ENCODE data around the gene GSS.

The GSS gene

DNA sequence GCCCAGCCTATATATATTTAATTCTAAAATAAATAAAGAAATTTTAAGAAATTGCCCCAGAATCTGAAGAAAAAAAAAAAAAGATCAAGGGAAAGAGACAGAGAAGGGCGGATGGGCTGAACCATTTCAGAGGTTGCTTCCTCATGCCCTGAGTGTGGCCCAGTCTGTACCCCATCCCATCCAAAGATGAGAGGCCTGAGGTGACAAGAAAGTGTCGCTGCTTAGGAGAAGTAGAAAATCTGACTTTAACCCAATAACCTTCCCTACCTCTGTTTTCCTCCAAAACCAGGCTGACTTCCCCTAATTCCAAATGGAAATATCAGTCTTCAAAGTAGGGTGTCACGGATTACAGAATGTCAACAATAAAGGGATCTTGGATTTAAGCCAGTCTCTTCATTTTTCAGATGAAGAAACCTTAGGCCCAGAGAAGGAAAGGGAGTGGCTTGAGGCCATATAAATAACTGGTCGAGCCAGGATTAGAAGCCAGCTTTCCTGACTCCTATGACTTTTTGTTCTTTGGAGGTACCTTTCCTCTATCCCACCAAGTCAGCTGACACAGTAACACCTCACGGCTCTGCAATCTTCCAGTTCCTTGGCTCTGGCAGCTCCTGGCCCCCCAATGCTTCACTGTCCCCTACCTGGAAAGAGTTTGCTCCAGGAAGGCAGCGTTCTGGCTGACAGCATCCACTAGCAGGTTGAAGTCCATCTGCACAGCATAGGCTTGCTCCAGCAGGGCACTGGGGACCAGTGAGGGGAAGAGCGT lies 10.1 kb downstream of the GSS start:
- DNase-seq = no peak

GRCh38 chr20:34943808-34944567 lies 11.6 kb downstream of the GSS start:
- DNase-seq = no peak

DNA sequence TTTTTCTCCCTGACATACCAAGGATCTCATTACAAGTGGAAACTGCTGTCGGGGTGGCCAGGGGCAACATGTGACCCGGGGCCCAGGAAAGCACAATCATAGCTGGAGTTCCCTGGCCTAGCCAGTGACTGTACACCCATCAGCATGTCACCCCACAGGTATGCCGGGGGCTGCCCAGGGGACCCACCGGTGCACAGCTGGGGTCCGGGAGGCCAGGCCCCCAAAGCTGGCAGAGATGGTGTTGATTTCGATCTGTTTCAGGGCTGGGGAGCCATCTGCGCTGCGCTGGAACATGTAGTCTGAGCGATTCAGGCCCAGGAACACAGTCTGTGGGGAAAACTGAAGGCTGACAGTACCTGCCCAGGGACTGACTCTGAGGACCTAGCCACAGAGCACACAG lies 13.3 kb downstream of the GSS start:
- no peak for DNase-seq

- DNase-seq = no peak
Measured at GRCh38 chr20:34941226-34941625, 14.4 kb downstream of the GSS start.

DNA sequence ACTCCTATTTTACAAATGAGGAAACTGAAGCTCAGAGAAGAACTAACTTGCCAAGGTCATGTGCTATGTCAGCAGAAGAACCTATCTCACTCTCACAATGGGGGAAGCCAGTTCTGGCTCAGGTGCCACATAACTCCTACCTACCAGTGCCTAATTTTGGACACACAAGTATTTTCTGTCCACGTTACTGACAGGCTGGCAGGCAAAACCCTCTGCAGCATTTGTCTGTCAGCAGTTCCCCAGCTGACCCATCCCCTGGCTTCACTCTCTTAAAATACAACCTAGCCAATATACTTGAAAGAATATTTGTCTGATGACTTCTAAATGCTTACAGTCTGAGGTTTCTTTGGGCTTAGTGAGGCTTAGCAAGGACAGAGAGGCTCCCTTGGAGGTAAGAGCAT lies 15.5 kb downstream of the GSS start:
- DNase-seq = no peak

- DNase-seq = no peak
Measured at GRCh38 chr20:34938466-34939163, 17.0 kb downstream of the GSS start.

DNA sequence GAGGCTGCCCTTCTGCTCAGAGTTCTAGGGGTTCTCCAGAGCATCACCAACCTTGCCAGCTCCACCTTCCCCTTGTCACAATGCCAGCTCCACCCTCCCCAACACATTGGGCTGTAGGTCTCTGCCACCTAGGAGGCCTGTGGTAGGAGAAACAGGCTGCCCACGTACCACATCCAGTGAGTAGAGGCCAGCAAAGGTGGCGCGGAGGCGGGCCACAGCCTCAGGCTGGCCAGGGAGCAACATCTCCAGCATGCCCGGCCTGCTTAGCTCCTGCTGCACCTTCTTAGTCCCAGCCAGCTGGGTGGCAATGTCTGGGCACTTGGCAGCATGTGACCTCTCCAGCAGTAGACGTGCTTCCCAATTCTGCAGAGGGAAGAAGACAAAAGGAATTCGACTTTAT lies 23.8 kb downstream of the GSS start:
- DNase-seq = no peak

DNA sequence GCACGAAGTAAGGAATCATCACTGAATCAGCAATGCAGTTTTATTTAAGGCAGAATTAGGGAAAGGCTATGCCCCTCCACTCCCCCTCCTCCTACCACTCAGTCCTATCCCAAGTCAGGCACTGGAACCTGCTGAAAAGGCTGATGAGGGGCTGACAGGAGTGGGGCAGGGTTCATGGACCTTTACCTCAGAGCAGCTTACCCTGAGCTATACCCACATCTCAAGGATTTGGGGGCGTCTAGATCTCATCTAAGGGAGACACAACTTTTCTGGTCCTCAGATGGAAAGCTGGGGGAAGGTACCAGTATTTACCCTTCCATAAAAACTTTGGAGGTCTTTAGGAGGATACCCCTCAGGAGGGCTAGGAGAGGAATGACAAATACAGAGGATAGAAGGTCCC lies 27.2 kb downstream of the GSS start:
- no peak for DNase-seq

GRCh38 chr20:34927736-34928135 lies 27.9 kb downstream of the GSS start:
- no peak for DNase-seq

GRCh38 chr20:34926581-34926980 lies 29.0 kb downstream of the GSS start:
- no peak for DNase-seq

DNA sequence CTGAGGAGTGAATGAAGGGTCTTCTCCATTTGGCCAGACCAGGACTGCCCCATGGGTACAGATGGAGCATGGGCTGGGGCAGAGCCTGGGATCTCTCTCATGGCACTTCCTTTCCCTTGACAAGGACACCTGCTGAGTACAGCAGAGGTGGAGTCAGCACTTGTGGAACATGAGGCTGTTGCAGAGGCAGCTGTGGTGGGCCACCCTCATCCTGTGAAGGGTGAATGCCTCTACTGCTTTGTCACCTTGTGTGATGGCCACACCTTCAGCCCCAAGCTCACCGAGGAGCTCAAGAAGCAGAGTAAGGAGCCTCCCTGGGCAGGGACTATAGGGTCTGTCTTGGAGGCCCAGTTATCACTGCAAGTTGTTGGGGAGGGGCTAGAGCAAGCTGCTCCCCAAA lies 29.6 kb downstream of the GSS start:
- DNase-seq = no peak

- DNase-seq = no peak
Measured at GRCh38 chr20:34925341-34925740, 30.3 kb downstream of the GSS start.

GRCh38 chr20:34923414-34923813 lies 32.2 kb downstream of the GSS start:
- DNase-seq = no peak

DNA sequence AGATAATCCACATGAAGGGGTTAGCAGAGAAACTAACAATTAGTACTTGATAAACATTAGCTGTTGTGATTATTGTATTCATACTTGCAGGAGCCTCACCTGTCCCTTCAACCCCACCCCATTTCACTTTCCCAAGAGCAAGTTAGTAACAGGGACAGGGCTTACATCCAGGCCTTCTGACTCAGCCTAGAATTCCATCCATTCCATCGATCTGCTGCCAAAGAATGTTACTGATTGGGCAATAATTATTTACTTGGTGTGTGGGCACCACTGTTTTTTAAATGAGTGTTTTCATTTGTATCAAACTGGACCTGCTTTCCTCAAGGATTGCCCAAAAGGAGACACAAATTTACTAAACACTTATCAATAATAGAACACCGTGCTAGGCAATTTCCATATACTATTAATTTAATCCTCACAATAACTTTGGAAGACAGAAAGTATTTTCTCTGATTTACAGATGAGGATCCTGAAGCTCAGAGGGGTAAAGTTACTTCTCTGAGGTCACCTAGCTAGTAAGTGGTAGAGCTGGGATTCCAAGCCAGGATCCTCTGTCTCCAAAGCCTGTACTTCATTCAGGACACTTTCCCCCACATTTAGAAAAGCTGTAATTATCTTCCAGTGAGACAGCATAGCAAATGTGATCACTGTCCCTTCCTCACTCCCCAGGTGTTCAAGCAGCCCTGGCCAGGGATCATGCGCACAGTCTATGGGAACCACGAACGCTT lies 32.8 kb downstream of the GSS start:
- peak; percentile 76 to 96 for DNase-seq

- DNase-seq = no peak
Measured at GRCh38 chr20:34921436-34921835, 34.2 kb downstream of the GSS start.

DNA sequence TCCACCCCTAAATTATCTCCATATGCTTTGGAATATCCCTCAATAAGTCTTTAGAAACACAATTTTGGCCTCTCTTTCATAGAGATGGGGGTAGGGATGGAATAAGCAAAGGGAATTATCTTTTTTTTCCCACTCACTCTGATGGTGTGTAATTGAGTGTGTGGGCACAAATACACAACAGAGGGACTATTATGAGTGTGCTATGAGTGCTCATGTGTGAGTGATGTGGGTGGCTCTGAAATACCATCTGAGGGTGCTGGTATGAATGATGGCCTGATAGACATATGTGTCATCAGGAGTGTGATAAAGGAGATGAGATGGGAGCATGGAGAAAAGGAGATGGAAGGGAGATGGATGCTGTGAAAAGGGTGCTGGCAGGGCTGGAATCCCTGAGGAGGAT lies 35.6 kb downstream of the GSS start:
- DNase-seq = no peak

DNA sequence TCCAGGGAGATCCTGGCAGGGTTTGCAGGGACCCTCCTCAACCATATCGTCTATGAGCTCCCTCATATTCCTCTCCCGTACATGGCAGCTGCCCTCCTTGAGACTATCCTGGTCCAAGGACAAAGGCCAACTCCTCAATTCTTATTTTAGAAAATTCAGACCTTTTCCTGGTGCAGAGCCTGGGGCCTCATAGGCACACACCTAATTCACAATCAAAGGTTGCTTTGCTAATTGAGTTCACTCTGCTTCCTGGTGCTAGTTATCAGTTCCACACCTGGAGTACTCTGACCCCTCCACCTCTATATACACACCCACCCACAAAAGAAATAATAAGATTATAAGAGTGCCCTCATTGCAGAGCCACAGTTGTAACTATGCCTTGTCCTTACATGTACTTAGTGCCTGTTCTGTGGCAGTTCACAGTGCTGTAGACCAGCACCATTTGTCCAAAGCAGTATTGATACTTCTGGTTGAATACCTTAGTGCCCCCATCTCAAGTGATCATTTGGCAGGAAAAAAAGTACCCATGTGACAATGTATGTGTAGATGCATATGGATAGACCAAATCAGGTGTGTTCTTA lies 38.7 kb downstream of the GSS start:
- no peak for DNase-seq

- no peak for DNase-seq
Measured at GRCh38 chr20:34915749-34916455, 39.7 kb downstream of the GSS start.

- DNase-seq = no peak
Measured at GRCh38 chr20:34915131-34915530, 40.5 kb downstream of the GSS start.

- peak; percentile 99 to 100 for DNase-seq
Measured at GRCh38 chr20:34907616-34908469, 47.8 kb downstream of the GSS start.

DNA sequence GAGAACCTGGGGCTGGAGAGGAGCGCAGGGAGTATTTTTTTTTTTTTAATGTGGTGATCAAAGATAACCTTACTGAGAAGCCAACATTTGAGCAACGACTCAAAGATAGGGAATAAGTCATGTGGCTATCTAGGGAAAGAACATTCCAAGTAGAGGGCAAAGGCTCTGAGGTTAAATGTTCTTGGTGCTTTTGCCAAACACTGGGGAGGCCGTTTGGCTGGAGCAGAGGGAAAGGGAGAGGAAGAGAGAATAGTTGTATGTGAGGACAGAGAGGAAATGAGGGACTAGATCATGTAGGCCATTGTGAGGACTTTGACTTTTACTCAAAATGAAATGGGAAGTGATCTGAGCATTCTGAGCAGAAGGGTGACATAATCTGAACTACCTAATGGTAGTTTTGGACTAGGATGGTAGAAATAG lies 51.4 kb downstream of the GSS start:
- no peak for DNase-seq
